Urothelium cell line (cell line): ENCODE measurements around the gene DGUOK.
A peak's percentile ranks its signal among the peaks of the same experiment; 100 is the strongest.

Experiments
- DNase-seq: peaks from one replicate; pipeline ENCODE4 v3.0.0; 2011; ENCODE audit warnings: low spot score, mixed read lengths
- FAIRE-seq: peaks from 2 replicates; lab custom pipeline; 2011; peaks lifted over from hg19 to GRCh38; lab: Jason Lieb, UNC

DGUOK gene

GRCh38 chr2:73993376-73993775 is 66.7 kb downstream of the DGUOK start:
- FAIRE-seq (no peak), DNase-seq (no peak)

DNA sequence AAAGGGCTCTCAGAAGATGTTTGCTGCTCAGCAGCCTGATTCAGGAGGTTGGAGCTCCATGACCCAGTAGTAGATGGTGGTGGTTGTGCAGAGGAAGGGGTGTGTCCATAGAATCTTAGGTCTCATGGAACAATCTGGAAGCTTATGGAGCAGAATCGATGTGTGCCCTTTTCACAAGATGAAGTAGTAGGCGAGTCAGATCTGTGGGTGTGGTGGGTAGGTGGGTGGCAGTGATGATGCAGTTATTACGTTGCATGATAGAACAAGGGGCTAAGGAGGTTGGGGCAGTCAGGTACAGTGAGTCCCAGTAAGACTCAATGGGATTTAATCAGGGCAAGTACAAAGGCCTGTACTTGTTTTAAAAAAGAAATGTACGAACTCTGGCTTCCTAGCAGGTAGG is 67.1 kb downstream of the DGUOK start:
- no peak for DNase-seq
- no peak for FAIRE-seq

DNA sequence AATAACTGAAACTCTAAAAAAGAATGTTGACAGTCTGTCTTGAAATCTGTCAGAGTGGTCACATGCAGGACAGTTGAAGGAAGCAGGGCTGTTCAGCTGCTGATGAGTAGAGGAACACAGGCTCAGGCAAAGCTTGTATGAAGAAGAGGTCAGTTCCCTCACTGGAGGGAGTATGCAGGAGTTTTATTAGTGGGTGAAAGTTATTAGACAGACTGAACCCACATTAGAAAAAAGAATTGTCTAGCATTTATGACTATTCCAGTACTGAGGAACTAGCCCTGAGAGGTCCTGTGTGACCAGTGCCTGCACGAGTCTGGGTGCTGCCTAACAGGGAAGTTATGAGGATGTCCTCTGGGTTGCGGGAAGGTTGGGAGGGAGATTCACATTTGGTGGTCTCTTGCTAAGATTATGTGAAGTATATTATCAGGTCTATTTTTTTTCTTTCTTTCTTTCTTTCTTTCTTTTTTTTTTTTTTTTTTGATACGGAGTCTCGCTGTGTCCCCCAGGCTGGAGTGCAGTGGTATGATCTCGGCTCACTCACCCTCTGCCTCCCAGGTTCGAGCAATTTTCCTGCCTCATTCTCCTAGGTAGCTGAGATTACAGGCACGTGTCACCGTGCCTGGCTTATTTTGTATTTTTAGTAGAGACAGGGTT is 67.6 kb downstream of the DGUOK start:
- DNase-seq: no peak
- no peak for FAIRE-seq

DNA sequence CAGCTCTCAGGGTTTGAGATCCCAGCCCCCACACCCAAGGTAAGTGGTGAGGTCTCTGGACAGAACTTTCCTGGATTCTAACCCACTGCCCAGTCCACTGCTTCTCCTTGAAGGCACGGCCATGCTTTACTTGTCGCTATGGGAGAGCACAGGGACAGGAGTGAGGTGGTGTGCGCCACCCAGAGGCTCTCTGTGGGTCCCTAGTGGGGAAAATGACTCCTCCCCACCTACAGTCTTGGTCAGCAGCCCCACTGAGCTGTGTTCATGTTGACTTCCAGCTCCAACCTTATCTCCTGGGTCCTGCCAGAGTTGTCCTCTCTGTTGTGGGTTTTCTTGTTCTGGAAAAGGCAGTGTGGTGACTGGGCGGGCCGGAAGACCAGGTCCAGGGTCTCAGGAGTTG is 69.1 kb downstream of the DGUOK start:
- no peak for DNase-seq
- no peak for FAIRE-seq

DNA sequence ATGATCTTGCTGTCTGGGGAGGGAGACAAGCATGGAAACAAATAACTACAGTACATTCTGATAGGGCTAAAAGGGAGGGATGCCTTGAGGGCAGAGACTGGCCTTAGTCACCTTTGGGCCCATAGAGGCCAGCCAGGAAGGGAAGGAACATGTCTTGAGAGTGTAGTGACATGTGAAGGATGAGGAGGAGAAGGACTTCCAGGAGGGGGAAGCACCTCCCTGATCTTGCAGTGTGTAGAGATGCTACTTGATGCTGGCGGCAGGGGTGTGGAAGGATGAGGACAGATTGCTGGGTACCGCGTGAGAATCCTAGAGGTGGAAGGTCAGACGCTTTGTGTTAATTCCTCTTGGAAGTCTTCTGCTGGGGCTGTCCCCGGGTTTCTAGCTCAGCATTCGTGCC is 71.1 kb downstream of the DGUOK start:
- FAIRE-seq: no peak

DNA sequence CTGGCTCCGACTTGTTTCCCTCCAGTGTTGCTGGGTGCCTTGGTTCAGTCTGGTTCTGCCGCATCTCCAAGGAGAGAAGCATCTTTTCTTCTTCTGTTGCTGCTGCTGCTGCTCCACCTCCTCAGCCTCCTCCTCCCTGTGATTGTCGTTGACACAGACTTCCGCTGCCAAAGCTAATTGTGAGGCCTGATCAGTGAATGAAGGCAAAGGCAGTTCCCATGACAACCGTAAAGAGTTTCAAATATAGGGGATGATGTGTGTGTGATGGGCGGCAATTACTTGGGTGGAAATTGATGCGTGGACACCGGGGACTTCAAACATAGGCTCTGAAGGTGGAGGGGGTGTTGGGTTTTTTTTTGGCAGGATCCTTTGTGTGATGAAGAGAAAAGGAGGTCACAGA is 71.8 kb downstream of the DGUOK start:
- peak; percentile 75 for FAIRE-seq
- DNase-seq: no peak

More for the DNA sequence above, 71.1 kb downstream of the DGUOK start:
- DNase-seq: no peak

- FAIRE-seq: peak; percentile 20
- no peak for DNase-seq
Observed at GRCh38 chr2:73998933-73999332, 72.3 kb downstream of the DGUOK start.

DNA sequence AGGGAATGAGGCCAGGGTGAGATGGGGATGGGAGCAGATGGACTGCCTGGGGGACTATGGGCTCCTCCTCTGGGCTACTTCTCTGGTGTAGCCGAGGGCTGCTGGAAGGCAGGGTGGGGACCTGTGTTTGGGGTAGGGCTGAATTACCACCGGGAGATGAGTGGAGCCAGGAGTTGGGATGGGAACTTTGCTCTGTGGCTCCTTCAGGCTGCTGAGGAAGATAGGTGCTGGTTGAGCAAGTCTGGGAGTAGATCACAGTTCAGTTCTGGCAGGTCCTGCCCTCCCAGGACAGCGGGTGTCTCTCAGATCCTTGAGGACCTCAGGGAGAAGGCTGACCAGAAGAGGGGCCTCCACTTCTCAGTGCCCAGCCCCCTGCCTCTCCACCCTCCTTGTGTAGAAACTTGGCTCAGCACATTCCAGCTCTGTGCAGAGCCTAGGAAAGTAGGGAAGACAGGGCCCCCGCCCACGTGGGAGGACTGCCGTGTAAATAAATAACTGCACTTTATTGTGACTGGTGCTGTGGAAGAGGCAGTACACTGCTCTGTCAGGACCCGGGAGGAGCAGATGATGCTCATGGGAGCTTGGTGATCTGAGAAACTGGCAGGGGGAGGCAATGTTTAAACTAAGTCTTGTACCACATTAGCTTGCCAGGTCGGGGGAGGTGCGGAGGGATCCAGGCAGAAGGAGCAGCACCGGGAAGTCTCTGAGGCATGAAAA is 73.4 kb downstream of the DGUOK start:
- FAIRE-seq (no peak), DNase-seq (no peak)

DNA sequence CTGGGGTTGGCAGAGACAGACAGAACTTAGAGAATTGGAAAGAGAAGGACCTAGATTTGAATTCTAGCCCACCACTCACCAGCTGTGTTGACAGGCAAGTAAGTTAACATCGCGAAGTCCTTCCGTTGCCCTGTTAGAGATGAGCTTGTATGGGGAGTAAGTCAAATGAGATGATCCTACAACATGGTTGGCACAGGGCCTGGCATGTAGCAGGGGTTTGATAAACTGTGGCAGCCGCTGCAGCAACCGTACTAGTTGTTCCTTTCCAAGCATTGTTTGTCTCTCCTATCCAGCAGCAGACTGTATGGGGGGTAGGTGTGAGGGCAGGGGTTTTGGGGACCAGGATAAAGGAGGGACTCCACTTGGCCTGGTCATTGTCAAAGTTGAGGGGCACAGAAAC is 74.0 kb downstream of the DGUOK start:
- DNase-seq (no peak), FAIRE-seq (no peak)

DNA sequence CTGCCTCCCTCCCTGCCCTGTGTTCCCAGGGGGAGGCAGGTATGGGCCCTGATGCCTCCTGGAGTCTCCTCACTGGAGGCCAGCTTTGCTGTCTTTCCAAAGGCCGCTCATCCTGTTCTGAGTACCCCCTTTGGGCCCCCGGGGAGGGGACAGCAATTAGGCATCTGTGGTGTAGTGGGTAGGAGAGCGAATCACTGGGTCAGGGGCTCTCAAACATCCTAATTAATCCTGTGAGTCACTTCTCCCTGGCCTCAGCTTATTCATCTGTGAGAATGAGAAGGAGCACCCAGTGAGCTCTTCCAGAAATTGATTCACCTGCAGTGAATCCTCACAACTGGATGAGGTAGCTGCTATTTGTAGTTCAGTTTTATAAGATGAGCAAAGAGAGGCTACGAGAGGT is 74.4 kb downstream of the DGUOK start:
- DNase-seq (no peak), FAIRE-seq (no peak)

GRCh38 chr2:74001781-74002504 is 75.3 kb downstream of the DGUOK start:
- FAIRE-seq (no peak), DNase-seq (no peak)

DNA sequence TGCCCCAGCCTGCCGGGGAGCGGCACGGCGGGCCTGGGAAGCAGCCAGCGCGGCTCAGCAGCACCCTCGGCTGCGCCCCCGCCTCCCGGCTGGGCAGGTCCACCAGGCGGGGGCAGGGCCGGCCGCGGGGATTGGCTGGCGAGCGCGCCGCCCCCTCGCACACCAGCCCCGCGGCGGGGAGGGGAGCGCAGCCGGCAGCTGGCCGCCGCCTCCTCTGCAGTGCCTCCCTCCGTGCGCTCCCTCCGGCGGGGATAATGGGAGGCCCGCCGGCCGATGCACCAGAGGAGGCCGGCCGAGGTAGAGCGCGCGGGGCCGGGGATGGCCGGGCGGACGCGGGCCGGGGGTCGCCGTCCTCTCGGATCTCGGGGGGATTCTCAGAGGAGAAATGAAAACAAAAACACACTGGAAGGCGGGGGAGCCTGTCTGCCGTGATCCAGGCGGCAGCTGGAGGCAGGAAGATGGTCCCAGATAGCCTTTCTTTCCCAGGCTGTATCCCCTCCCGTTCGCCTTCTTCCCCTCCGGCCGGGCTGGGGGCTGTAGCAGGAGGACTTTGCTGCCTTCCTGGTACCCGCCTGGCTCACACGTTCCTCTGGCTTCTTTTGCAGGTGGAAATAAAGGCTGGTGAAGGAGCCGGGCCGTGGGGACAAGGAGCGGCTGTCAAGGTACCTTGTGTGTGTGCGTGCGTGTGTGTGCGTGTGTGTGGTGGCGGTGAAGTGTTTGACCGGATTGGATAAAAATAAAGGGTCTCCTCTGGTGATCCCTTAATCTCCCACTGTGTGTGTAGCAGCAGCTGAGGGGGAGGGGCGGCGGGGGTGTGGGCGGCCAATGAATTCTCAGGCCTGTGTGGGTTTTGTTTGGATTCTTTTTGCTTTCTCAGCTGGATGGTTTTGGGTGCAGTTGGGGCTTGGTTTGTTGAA is 76.1 kb downstream of the DGUOK start:
- FAIRE-seq (peak; percentile 93), DNase-seq (peak; percentile 98)

DNA sequence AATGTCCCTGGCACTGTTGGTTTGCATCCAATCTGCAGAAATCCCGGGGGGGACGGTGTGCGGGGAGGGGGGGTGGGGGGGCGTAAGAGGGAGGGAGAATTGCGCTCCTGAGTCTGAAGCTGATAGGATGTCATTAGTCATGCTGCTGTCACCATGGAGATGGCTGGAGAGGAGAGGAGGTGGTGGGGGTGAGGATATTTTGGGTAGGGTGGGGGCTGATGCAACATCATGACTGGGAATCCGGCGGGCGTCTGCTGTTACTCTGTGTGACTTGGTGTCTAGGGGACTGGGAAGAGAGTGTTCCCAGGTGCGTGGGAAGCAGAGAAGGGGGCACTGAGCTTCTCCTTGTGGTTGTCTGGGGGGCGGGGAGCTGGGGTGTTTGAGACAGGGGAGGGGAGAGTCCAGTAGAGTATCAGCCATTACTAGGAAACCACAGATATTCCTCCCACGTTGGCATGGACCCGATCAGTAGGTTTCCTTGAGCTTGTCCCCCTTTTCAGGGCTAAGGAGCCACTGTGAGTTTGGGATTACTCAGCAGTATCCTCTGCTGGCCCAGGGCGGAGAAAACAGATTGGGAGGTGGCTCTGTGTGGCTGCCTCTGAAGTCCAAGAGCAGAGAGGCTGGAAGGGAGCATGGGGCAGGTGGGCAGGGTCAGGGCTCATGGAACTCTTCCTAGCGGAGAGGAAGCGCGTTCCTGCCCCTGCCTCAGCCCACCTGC is 77.0 kb downstream of the DGUOK start:
- FAIRE-seq: no peak

GRCh38 chr2:74004212-74005182 is 77.8 kb downstream of the DGUOK start:
- DNase-seq (no peak), FAIRE-seq (peak; percentile 17)

More for the DNA sequence above, 77.0 kb downstream of the DGUOK start:
- peak; percentile 85 for DNase-seq

DNA sequence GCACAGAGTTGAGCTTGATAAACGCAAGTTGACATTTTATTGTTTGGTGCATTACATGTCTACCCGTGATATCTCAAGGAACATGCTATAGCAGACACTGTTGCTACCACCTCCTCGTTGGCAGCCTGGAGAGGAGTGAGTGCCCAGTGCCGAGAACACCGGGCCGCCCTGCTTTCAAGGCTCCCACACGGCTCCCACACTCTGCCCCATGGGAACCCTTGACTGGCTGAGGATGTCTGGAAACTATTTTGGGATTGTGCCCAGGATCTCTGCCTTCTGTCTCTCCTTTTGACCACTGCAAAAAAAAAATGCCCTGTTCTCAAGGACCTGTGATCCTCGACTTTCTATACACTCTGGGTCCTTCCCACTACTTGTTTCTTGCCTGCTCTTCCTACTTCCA is 79.1 kb downstream of the DGUOK start:
- no peak for FAIRE-seq
- no peak for DNase-seq

DNA sequence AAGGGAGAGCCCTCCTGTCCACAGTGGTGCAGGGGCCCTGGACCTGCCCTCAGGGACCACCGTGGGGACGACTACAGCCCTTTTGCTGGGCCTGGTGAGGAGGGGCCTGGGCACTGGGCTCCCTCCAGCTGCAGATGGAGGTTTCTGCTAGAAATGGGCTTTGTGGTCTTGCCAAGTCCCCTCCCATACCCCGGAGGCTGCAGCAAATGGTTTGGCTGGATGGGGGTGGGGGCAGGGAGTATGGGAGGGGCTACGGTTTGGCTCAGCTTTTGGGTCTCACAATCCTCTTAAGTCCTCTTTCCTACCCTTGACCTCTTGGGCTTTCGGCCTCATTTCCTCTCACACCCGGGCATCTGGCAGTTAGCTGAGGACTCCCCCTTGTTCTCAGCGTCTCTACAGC is 79.8 kb downstream of the DGUOK start:
- DNase-seq (no peak), FAIRE-seq (no peak)

DNA sequence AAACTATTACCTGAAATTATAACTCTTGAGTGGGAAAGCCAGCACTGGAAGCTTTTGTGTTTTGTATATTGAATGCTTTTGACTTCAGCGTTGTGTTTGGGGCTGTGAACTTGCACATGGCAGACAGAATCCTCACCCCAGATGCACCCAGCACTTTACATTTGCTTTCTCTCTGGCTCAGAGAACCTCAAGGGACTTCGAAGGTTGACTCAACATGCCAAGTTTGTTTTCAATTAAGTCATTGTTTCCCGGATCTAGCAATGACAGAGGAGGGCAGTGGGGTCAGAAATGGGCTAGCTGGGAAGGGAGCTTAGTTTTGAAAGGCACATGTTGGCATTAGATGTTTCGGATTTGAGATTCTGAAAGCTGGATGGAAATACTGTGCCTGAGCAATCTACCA is 80.4 kb downstream of the DGUOK start:
- FAIRE-seq (no peak), DNase-seq (no peak)

DNA sequence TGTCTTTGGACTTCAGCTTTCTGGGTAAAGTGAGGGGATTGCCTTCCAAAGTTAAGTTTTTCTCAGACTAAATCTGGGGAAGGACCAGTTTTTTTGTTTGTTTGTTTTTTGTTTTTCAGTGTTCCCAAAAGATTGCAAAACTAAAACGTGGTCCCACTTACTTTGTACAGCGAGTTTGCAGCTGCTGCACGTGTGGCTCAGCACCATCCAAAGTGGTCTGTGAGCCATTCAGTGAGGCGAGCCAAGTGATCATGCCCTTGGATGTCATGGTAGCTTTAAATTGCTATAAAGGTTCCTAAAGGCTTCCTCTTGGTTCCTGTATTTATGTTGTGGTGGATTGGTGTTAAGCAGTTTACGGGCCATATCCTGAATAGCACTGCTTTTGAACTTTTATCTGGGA is 81.0 kb downstream of the DGUOK start:
- DNase-seq (no peak), FAIRE-seq (no peak)
